K562 (cell line): ENCODE results near the gene VIPR2. TPM values are rescaled to one million over a fixed set of nuclear protein-coding genes. Genes with fewer than 3 reads are reported as not detected.

Experiments used
- CCNT2 ChIP-seq: IDR thresholded peaks from 2 replicates; pipeline ENCODE4 v1.6.1; 2011; ENCODE audit warnings: borderline replicate concordance, low read depth, mild to moderate bottlenecking, moderate library complexity, mixed read lengths, low read length; ENCODE audit not compliant: insufficient read length; ENCODE audit errors: extremely low read depth
- EP300 ChIP-seq: IDR thresholded peaks from 2 replicates; pipeline ENCODE4 v1.6.1; 2012; ENCODE audit warnings: low read length, improper control_type of control experiment
- EP400 ChIP-seq: fragments of 450-650 bp; IDR thresholded peaks from 2 replicates; pipeline ENCODE4 v1.6.1; 2017; ENCODE audit warnings: antibody characterized with exemption, mild to moderate bottlenecking, moderate library complexity
- FOS ChIP-seq: IDR thresholded peaks from 3 replicates; pipeline ENCODE4 v1.6.1; 2011; ENCODE audit not compliant: insufficient read length; ENCODE audit errors: extremely low read depth
- HMG20B ChIP-seq: fragments of 250-450 bp; sonication (Bioruptor Pico); IDR thresholded peaks from 2 replicates; pipeline ENCODE4 v1.5.0; 2021; ENCODE audit warnings: mild to moderate bottlenecking
- HOXB6 ChIP-seq: fragments of 250-450 bp; sonication (Bioruptor Pico); IDR thresholded peaks from 2 replicates; pipeline ENCODE4 v1.5.1; 2022; ENCODE audit warnings: mild to moderate bottlenecking, borderline replicate concordance
- LCOR ChIP-seq: sonication (generic); formaldehyde crosslinking; IDR thresholded peaks from 2 replicates; pipeline ENCODE4 v1.8.0; 2022; ENCODE audit warnings: mild to moderate bottlenecking, missing genetic modification reagents
- MBD2 ChIP-seq: sonication (generic); IDR thresholded peaks from 2 replicates; pipeline ENCODE4 v1.6.1; 2016; ENCODE audit warnings: low read depth, borderline replicate concordance
- MED1 ChIP-seq: sonication (generic); formaldehyde crosslinking; IDR thresholded peaks from 2 replicates; pipeline ENCODE4 v1.8.1; 2023; ENCODE audit warnings: missing genetic modification reagents, borderline replicate concordance
- MTA3 ChIP-seq: fragments of 450-650 bp; formaldehyde crosslinking; IDR thresholded peaks from 2 replicates; pipeline ENCODE4 v1.6.1; 2017; ENCODE audit warnings: mild to moderate bottlenecking, borderline replicate concordance
- SFPQ ChIP-seq: fragments of 200-400 bp; formaldehyde crosslinking; IDR thresholded peaks from 2 replicates; pipeline ENCODE4 v1.6.1; 2017; ENCODE audit warnings: mild to moderate bottlenecking, low read depth, low read length, moderate library complexity
- SIN3A ChIP-seq, 2 experiments: fragments of 150-350 bp in 1 of 2; IDR thresholded peaks; 2 replicates each; pipeline ENCODE4 v1.6.1; 2011 to 2016; ENCODE audit warnings: borderline replicate concordance in 2 of 2, low read depth in 2 of 2, low read length in 2 of 2, mild to moderate bottlenecking in 2 of 2, moderate library complexity in 2 of 2; ENCODE audit not compliant: control insufficient read depth in 1 of 2
- SNRNP70 ChIP-seq: fragments of 200-400 bp; formaldehyde crosslinking; optimal IDR thresholded peaks from 2 replicates; pipeline ENCODE3; 2017; ENCODE audit warnings: low read depth, low read length
- SPI1 ChIP-seq: IDR thresholded peaks from 2 replicates; pipeline ENCODE4 v1.6.1; 2011; ENCODE audit warnings: low read depth, low read length, control low read depth, borderline replicate concordance
- STAG1 ChIP-seq: sonication (generic); formaldehyde crosslinking; IDR thresholded peaks from 2 replicates; pipeline ENCODE4 v1.5.0; 2020; ENCODE audit warnings: missing genetic modification reagents, borderline replicate concordance
- TAF15 ChIP-seq: fragments of 200-400 bp; formaldehyde crosslinking; IDR thresholded peaks from 2 replicates; pipeline ENCODE4 v1.6.1; 2017; ENCODE audit warnings: mild to moderate bottlenecking, low read depth, low read length, moderate library complexity
- TBL1XR1 ChIP-seq, 2 experiments: IDR thresholded peaks; 2 replicates each; pipeline ENCODE4 v1.6.1; 2012; ENCODE audit warnings: improper control_type of control experiment in 2 of 2, low read length in 2 of 2, mild to moderate bottlenecking in 1 of 2
- TBP ChIP-seq: optimal IDR thresholded peaks from 2 replicates; pipeline ENCODE3; 2011; ENCODE audit warnings: low read depth, low read length, improper control_type of control experiment
- THRAP3 ChIP-seq: fragments of 450-650 bp; IDR thresholded peaks from 2 replicates; pipeline ENCODE4 v1.6.1; 2016; ENCODE audit warnings: mild to moderate bottlenecking, inconsistent platforms, borderline replicate concordance
- ZNF175 ChIP-seq: fragments of 200-800 bp; sonication (Bioruptor generic); IDR thresholded peaks from 2 replicates; pipeline ENCODE4 v1.6.1; 2016; ENCODE audit warnings: low read depth, mild to moderate bottlenecking, missing genetic modification characterization, missing compliant biosample characterization
- ZNF551 ChIP-seq: fragments of 250-450 bp; sonication (Bioruptor Pico); IDR thresholded peaks from 2 replicates; pipeline ENCODE4 v1.5.0; 2021; ENCODE audit warnings: mild to moderate bottlenecking, moderate library complexity
- polyA plus RNA-seq, 8 experiments: library from polyadenylated mRNA; depleted of rRNA in 4 of 8; stranded (reverse) in 5 of 8; unstranded in 3 of 8; fragments of >200 nt; fragmentation: Nextera tagmentation in 2 of 8; fragmentation: Illumina TruSeq in 1 of 8; extraction: Ambion mirVana in 2 of 8; extraction: Trizol in 1 of 8; gene quantifications; 2 replicates each; pipeline versions ENCODE4 v1.2.1 to v1.2.3, GENCODE V29; 2011 to 2014; ENCODE audit warnings: inconsistent platforms in 1 of 8, missing spikeins in 1 of 8
- total RNA-seq, 7 experiments: library from RNA; depleted of rRNA in 6 of 7; stranded (reverse); fragments of >200 nt in 6 of 7; fragmentation: Illumina TruSeq in 2 of 7; extraction: Trizol in 2 of 7; gene quantifications; 2 replicates each; pipeline versions ENCODE4 v1.2.1 to v1.2.3, GENCODE V29; 2011 to 2021; ENCODE audit warnings: low replicate concordance in 1 of 7
- TF ChIP-seq, protein P1 (sequence below): fragments of 450-650 bp; IDR thresholded peaks from 2 replicates; pipeline ENCODE4 v1.6.1; 2016; ENCODE audit warnings: missing biosample characterization, missing genetic modification characterization
- TF ChIP-seq, protein P2 (sequence below): fragments of 250-450 bp; sonication (Bioruptor Pico); IDR thresholded peaks from 2 replicates; pipeline ENCODE4 v1.4.0; 2020; ENCODE audit warnings: mild to moderate bottlenecking

The VIPR2 gene
- total and polyA plus RNA-seq, 9 of the 15 experiments (the other 6 are each of a cell fraction or from before 2014, with no cell fraction given), result 0.04 TPM; not detected in 8

DNA sequence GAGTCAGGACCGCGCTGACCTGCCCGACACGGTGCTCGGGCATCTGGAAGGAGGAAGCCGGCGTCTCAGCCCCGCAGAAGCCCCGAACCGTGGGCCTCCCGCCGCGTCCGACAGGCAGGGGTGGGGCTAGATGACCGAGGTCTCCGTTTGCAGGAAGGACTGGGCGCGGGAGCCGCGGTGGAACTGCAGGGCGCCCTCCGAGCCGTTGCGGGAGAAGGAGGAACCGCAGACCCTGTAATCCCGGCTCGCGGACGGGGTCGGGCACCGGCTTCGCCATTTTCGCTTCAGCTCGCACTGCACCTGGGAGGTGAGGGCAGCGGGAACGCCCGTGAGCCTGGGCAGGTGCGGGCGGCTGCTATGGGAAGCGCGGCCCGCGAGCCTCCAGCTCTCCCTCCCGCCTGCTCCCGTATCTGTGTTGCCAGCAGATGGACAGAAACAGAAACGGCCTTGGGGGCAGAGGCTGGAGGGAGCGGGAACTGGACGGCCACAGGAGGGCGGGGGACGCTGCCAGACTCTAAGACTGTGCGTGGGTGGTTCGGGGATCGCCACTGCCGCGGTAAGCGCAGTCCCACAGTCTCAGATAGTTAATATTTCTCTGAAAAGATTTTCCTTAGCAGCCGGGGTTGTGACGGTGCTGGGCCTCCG is 114.1 kb downstream of the VIPR2 start (continued):
- TF ChIP-seq HMG20B (CRISPR knock-in tag) (no peak), FOS (no peak), EP400 (peak; percentile 87), STAG1 (CRISPR knock-in tag) (no peak; the same call in 1 of the 2 replicates), TAF15 (no peak), LCOR (CRISPR knock-in tag) (peak; percentile 77; the same call in 1 of the 2 replicates), SPI1 (peak; percentile 54; the same call in 1 of the 2 replicates), EP300 (0 out of 2 replicates have a peak, but pooled peaks have one; percentile 22), ZNF175 (CRISPR knock-in tag) (no peak), SNRNP70 (no peak), SFPQ (no peak), SIN3A (IDR thresholded peaks at IDR 0.05; ENCODE audit: borderline replicate concordance in 2 of 2, control insufficient read depth in 1 of 2, low read depth in 2 of 2, low read length in 2 of 2) (no peak), ZNF551 (CRISPR knock-in tag) (no peak), MTA3 (peak; percentile 95), THRAP3 (no peak), TBL1XR1 (IDR thresholded peaks at IDR 0.05; ENCODE audit: low read length in 2 of 2) (0 out of 4 replicates have a peak, but pooled peaks of 1 of the 2 experiments have one; percentile 5), MBD2 (peak; percentile 10; the same call in 1 of the 2 replicates), TBP (no peak), CCNT2 (peak; percentile 67), MED1 (CRISPR knock-in tag) (no peak), HOXB6 (CRISPR knock-in tag) (no peak)
- TF ChIP-seq, protein P1, sequence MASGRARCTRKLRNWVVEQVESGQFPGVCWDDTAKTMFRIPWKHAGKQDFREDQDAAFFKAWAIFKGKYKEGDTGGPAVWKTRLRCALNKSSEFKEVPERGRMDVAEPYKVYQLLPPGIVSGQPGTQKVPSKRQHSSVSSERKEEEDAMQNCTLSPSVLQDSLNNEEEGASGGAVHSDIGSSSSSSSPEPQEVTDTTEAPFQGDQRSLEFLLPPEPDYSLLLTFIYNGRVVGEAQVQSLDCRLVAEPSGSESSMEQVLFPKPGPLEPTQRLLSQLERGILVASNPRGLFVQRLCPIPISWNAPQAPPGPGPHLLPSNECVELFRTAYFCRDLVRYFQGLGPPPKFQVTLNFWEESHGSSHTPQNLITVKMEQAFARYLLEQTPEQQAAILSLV (tag), result no peak
- TF ChIP-seq, protein P2, sequence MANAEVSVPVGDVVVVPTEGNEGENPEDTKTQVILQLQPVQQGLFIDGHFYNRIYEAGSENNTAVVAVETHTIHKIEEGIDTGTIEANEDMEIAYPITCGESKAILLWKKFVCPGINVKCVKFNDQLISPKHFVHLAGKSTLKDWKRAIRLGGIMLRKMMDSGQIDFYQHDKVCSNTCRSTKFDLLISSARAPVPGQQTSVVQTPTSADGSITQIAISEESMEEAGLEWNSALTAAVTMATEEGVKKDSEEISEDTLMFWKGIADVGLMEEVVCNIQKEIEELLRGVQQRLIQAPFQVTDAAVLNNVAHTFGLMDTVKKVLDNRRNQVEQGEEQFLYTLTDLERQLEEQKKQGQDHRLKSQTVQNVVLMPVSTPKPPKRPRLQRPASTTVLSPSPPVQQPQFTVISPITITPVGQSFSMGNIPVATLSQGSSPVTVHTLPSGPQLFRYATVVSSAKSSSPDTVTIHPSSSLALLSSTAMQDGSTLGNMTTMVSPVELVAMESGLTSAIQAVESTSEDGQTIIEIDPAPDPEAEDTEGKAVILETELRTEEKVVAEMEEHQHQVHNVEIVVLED (CRISPR knock-in tag), result peak; percentile 54; the same call in 1 of the 2 replicates
